AG08395 (cell line): ENCODE measurements around the gene KDELR1.
A peak's percentile ranks its signal among the peaks of the same experiment; 100 is the strongest.

Experiments used
- DNase-seq: peaks from one replicate; pipeline ENCODE4 v3.0.0; 2012; ENCODE audit warnings: mixed read lengths, low spot score

The KDELR1 gene

GRCh38 chr19:48371367-48371766 is 20.0 kb downstream of the KDELR1 start:
- no peak for DNase-seq

GRCh38 chr19:48370955-48371354 is 20.4 kb downstream of the KDELR1 start:
- DNase-seq = no peak

- DNase-seq = no peak
These were observed 22.4 kb downstream of the KDELR1 start for GRCh38 chr19:48368936-48369335.

GRCh38 chr19:48367855-48368254 is 23.5 kb downstream of the KDELR1 start:
- no peak for DNase-seq

GRCh38 chr19:48365602-48366001 is 25.7 kb downstream of the KDELR1 start:
- no peak for DNase-seq

GRCh38 chr19:48364598-48365348 is 26.6 kb downstream of the KDELR1 start:
- no peak for DNase-seq

GRCh38 chr19:48363810-48364597 is 27.3 kb downstream of the KDELR1 start, which contains the start of the genes SYNGR4 and TMEM143:
TSS of gene SYNGR4 (plus strand) at chr19:48364367. CDS start at chr19:48365843, 1,476 bp downstream.
TSS of gene TMEM143 (minus strand) at chr19:48363940. CDS start at chr19:48363920, 20 bp downstream.
- peak; percentile 100 for DNase-seq

- no peak for DNase-seq
These were observed 27.9 kb downstream of the KDELR1 start for GRCh38 chr19:48363500-48363809.

- DNase-seq = peak; percentile 92
These were observed 28.4 kb downstream of the KDELR1 start for GRCh38 chr19:48362716-48363499.

- no peak for DNase-seq
These were observed 29.4 kb downstream of the KDELR1 start for GRCh38 chr19:48361912-48362311.

- DNase-seq = no peak
These were observed 32.2 kb downstream of the KDELR1 start for GRCh38 chr19:48359123-48359522.

GRCh38 chr19:48355365-48355954 is 35.9 kb downstream of the KDELR1 start:
- no peak for DNase-seq

GRCh38 chr19:48354332-48354992 is 36.9 kb downstream of the KDELR1 start:
- DNase-seq = no peak

GRCh38 chr19:48353677-48354076 is 37.7 kb downstream of the KDELR1 start:
- no peak for DNase-seq

GRCh38 chr19:48351341-48351752 is 40.0 kb downstream of the KDELR1 start:
- peak; percentile 68 for DNase-seq

GRCh38 chr19:48350856-48351255 is 40.5 kb downstream of the KDELR1 start:
- no peak for DNase-seq

GRCh38 chr19:48348737-48349136 is 42.6 kb downstream of the KDELR1 start:
- DNase-seq = no peak

GRCh38 chr19:48348045-48348444 is 43.3 kb downstream of the KDELR1 start:
- DNase-seq = peak; percentile 45

GRCh38 chr19:48346191-48346590 is 45.2 kb downstream of the KDELR1 start:
- DNase-seq = no peak

GRCh38 chr19:48344892-48345291 is 46.5 kb downstream of the KDELR1 start:
- no peak for DNase-seq

- peak; percentile 36 for DNase-seq
These were observed 48.4 kb downstream of the KDELR1 start for GRCh38 chr19:48342841-48343540.
